CD4-positive, alpha-beta T cell treated with Interleukin-6 at 100 ng/mL for 8 hours (primary cell): ENCODE data around the gene MMD.
A peak's percentile ranks its signal among the peaks of the same experiment; 100 is the strongest.
"Not testable (repeated sequence)": the region's sequence is repeated elsewhere in the genome, so short reads cannot be mapped to it uniquely, and the experiment has no call there.

ENCODE experiments used
- DNase-seq: peaks from one replicate; pipeline ENCODE4 v3.0.0-alpha.2; 2020; ENCODE audit warnings: mixed read lengths, low spot score

Gene MMD

DNA sequence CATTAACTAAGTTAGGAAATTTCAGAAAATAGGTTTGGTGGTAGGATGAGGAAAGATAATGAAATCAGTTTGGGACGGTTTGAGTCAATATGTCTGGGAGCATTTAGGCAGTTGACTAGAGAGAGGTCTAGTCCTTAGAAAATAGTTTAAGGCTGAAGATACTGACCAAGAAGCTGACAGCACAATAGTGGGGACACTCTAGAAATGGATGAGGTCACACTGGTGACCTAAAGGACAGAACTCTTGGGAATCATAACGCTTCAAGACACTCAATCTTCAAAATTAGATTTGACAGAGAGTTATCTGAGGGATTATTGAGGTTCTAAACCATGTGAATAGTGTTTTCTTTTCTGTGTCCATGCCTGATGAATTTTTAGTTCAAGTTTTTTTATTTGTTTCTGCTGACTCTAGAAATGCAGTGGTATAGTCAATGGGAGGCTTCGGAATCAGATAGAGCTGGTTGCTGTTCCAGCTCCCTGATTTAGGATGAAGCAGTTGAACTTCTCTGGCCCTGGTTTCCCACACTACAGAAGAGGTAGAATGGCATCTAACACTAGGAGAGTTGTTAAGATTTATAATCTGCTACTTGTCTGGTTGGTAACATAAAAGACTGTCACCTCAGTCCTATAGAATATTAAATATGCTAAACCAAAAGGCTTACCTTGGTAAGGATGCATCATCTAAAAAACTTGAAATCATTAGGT is 29.7 kb downstream of the MMD start:
- no peak for DNase-seq

- DNase-seq: no peak
Observed at GRCh38 chr17:55391244-55391757, 30.3 kb downstream of the MMD start.

DNA sequence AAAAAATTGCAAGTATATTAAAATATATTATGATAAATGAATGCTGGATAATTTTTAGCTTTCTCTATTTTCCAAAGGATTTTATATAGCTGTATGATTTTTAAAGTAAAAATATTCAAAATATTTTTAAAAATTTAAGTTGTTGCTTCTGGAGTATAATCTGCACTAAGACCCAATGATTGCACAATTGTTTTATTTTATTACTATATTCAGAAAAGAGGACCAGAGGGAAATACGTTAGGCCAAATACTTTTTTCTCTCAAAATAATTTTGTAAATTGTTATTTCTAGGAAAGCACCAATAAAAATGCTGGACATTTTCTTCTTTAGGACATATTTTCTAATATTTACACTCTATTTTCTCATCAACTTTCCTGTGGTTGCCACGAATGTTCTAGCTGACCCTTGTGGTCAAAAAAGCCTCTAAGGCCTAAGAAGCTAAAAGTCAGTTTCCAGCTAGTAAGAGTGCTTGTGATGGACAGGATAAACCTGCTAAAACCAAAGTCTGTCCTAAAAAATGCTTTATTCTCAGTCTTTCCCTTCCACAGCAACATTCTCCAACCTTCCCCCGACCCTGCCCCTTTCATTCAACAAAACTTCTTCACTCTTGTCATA is 31.2 kb downstream of the MMD start:
- no peak for DNase-seq

DNA sequence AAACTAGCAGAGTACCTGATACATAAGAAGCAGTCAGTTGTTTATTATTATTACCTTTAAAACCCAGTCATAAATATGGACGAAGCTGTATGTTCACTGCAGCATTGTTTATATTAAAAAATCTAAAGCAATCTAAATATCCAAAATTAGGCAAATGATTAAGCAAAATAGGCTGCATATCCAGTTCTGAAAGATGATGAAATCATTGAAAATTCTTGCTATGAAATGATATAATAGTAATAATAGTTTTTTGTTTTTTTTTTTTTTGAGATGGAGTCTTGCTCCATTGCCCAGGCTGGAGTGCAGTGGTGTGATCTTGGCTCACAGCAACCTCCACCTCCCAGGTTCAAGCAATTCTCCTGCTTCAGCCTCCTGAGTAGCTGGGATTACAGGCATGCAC is 31.9 kb downstream of the MMD start:
- not testable (repeated sequence) for DNase-seq

DNA sequence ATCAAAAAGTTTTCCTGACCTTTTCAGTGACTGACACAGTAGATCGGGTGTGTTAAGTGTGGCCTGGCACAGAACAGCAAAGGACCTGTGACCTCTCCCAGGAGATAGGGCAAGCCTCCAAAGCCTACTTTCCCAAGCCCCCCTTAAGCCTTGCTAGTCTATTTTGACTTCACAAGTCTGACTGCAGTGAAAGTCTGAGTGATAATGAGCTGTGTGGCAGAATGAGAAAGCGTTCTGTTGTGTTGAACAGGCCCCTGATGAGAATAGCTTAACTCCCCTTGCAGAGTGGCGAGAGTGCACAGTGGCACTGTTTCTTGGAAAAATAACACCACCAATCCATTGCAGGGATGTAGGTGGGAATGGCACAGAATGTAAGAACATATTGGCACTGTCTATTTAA is 32.8 kb downstream of the MMD start:
- DNase-seq: no peak

- DNase-seq: no peak
Observed at GRCh38 chr17:55386796-55387332, 34.8 kb downstream of the MMD start.

DNA sequence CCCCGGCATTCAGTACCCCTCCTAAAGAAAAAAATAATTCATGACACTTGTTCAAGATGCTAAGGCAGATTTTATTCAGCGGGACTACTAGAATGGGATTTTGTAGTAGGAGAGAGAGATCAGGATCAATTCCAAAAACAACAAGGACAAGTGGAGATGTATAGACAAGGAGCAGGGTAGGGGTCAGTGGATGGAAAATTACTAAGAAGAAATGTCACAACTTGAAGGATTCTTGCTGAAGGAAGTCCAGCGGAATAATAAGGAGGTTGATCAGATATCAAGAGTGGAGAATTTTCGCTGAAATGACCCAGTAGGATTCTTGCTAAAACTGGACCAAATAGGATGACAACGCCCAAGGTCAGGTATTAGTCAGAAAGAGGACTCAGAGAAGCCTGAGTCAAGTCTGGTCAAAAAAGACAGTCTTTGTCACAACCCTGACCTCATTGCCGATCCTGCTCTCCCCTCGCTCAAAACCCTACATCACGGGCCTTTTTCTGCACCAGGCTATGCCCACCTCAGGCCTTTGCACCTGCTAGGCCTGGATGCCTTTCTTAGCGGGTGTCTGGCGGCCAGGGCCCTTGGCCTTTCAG is 36.9 kb downstream of the MMD start:
- no peak for DNase-seq

DNA sequence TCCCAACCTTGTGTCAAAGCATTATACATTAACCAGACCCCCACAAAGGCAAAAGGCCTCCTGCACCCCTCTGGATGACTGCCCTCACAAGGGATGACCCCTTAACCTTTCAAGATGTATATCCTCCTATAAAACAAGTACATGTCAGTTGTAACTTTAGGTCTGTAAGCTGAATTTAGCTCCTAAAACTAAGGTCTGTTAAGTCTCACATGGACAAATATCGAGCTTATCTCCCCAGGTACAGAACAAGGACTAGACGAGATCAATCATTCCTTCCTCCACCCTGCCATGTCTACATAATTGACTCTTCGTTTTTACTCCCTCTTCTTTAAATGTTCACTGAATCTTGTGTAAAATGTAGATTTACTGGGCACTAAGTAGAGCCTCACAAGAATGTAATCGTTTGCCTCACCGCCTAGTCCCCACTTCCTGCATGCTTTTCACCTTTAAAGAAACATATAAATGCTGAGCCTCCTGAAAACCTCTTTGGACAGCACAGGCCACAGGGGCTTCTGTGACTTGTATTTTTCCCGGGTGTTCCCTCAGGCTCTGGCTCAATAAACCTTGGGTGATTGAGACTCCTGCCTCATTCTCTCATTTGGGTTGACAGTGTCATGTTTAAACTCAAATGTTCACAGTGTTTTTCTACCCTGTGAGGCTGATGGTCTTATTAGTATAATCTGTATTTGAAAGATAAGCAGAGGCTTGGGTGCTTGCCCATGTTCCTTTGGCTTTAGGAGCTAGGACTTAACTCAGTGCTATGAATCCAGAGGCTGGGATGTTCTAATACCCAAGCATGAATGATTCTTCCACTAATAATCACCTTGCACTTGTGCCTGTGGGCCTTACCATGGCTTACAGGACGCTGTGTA is 37.6 kb downstream of the MMD start:
- DNase-seq: no peak

- no peak for DNase-seq
Observed at GRCh38 chr17:55381017-55381770, 40.4 kb downstream of the MMD start.

DNA sequence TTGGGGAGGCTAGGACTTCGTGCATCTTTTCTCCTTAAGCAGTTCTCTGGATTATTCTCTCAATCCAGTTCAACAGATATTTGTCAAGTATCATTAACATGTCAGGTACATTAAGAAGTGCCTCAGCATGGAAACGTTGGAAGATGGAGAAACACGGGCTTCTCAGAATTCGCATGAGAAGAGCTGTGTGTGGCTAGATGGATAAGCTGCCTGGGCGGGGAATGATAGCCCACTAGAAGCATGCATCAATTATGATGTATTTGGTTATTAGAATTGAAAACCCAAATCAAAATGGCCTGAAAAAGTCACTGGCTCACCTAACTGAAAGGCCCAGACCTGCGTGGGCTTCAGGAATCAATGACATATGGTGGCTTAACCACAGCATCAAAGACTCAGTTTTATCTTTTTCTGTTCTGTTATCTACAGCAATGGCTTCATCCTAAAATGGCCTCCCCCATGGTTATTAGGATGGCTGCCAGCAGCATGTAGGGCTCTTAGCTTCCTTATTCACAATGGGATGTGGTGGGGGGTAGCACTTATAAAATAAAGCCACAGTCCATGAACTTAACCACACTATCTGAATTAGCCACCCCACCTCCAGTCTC is 43.9 kb downstream of the MMD start:
- DNase-seq: no peak

- DNase-seq: no peak
Observed at GRCh38 chr17:55368706-55369105, 52.9 kb downstream of the MMD start.

- DNase-seq: no peak
Observed at GRCh38 chr17:55366020-55366481, 55.6 kb downstream of the MMD start.

DNA sequence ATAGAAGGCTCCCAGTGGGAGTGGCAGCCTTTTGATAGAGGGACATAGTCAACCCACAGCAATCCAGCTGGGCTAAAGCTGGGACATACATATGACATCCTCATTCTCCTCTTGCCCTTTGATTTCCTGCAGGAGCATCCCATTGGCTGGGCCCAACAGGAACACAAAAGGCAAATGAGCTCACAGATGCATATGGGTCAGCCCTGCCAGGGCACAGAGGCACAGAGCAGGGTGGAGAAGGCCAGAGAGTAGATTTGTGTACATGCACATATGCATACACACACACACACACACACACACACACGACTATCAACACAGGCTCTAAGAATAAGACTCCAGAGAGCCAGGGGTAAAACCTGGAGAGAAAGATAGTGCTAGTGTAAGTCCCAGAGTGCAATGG is 58.6 kb downstream of the MMD start:
- DNase-seq: no peak

DNA sequence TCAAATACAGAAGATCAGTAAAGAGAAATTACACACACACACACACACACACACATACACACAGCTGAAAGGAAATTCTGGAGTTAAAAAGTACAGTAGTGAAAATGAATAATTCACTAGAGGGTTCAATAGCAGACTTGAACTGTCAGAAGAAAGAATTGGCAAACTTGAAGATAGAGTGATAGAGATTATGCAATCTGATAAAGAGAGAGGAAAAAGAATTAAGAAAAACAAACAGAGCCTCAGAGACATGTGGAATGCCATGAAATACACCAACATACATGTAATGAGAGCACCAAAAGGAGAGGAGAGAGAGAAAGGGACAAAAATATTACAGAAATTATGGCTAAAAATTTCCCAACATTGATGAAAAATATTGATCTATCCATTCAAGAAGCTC is 60.7 kb downstream of the MMD start:
- no peak for DNase-seq

GRCh38 chr17:55356434-55357328 is 65.0 kb downstream of the MMD start:
- DNase-seq: peak; percentile 58

DNA sequence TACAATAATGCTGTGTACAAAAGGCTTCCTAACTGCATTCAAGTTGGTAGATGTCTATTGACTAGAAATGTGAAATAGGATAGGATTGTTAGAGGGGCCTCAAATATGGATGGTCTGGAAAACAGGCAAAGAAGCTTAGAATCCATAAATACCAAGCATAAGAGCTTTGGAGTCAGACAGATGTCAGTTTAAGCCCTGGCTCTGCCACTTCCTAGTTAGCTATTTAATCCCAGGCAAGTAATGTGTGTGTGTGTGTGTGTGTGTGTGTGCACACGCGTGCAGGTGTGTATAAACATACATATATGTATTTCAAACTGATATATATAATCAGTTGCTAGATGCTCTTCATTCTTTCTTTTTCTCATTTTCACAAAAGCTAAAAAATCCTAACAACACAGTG is 66.7 kb downstream of the MMD start:
- no peak for DNase-seq

DNA sequence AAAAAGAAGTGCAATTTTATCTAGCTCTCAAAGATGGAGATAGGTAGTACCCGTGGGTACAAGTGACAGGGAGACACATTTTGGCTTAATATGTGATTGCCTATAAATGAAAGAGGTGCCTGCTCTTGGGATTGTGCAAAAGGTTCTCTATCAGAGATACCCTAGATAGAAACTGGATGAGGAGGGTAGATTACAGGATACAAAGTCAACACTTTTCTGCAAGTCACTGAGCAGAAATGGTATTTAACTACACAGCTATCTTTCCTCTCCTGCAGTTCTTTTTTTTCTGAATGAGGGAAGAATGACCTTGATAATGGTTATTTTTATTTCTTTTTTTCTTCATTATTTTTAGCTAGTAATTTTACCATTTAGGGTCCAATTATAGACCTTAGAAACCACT is 67.6 kb downstream of the MMD start:
- DNase-seq: no peak

DNA sequence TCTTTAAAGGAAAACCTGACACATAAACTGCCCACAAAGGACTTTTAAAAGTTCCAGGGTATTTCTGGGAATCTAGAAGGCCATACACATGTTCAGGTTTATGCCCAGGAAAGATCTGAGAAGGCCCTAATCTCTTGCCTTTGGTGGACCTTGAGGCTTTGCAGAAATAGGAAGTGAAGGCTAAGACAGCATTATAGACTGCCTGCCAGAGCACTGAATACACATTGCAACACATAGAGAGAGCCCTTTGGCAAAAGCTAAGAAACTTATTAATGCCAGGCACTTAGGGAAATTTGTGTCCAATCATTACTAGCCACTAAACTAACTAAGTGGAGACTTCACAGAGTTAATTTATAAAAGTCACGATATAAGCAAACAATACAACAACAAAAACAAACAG is 70.4 kb downstream of the MMD start:
- DNase-seq: no peak

GRCh38 chr17:55350825-55351205 is 70.8 kb downstream of the MMD start:
- DNase-seq: no peak
